Measurements from ENCODE around the gene SMOC2. TPM values are rescaled to one million over a fixed set of nuclear protein-coding genes. Genes with fewer than 3 reads are reported as not detected.

SMOC2 gene
- polyA plus RNA-seq, 1 donor (not counting 4 experiments of a cell fraction or from before 2014, with no cell fraction given), result 1.1 TPM

DNA sequence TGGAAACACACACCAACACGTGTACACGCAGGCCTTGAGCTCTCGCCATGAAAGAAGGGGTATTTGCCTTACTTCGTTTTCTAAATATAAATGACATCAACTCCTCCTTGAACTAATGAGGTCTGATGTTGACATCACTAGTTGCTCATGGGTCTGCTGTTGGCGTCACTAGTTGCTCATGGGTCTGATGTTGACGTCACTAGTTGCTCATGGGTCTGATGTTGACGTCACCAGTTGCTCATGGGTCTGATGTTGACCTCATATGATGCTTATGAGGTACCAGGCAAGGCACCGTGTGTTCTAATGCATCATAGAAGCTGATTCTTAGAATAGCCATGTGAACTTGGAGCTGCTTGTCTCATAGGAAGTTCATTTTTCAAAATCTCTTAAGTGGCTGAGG, 116.5 kb downstream of the SMOC2 start:
- FAIRE-seq, result no peak

DNA sequence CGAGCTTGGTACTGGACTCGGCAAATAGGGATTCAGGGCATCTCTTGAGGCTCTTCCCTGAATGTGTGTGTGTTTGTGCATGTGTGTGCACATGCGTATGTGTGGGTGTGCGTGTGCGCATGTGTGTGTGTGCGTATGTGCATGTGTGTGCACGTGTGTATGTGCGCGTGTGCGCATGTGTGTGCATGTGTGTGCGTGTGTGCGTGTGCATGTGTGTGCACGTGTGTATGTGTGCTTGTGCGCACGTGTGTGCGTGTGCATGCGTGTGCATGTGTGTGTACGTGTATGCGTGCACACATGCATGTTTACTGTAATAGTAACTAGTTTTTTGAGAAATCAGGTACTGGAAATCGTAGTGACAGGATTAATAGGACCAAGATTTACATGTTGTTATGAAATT, 117.7 kb downstream of the SMOC2 start:
- FAIRE-seq (no peak), DNase-seq (ENCODE audit: low read depth, low spot score) (no peak)
- Histone ChIP-seq H3K27ac (ENCODE audit: control insufficient read depth, insufficient read depth, low read length) (no peak overlapping the region), H3K4me2 (ENCODE audit: control insufficient read depth, extremely low read depth, insufficient read depth, low read depth, low read length) (no peak overlapping the region), H3K9ac (ENCODE audit: control insufficient read depth, extremely low read depth, insufficient read depth, low read length) (no peak overlapping the region), H3K4me1 (ENCODE audit: control insufficient read depth, extremely low read depth, insufficient read depth, low read length) (no peaks in the 10 kb centered on the region), H2AFZ (ENCODE audit: control insufficient read depth, low read length) (no peak overlapping the region), H3K4me3 (ENCODE audit: control insufficient read depth in 2 of 3, extremely low read depth in 1 of 3, insufficient read depth in 2 of 3, low read depth in 1 of 3, low read length in 3 of 3) (no peak overlapping the region), H4K20me1 (ENCODE audit: control insufficient read depth, extremely low read depth, insufficient read depth, low read length) (no peaks in the 10 kb centered on the region), H3K79me2 (ENCODE audit: control insufficient read depth, insufficient read depth, low read length) (no peaks in the 10 kb centered on the region), H3K27me3 (ENCODE audit: control insufficient read depth, extremely low read depth, insufficient read depth, low read length) (no peaks in the 10 kb centered on the region), H3K36me3 (ENCODE audit: control insufficient read depth in 2 of 2, extremely low read depth in 1 of 2, insufficient read depth in 2 of 2, low read length in 2 of 2) (no peaks in the 10 kb centered on the region), H3K9me1 (ENCODE audit: control insufficient read depth, extremely low read depth, insufficient read depth, low read length) (no peaks in the 10 kb centered on the region), H3K9me3 (ENCODE audit: control insufficient read depth, low read depth, low read length) (peaks cover 9% of the 10 kb centered on the region)
- dilution Hi-C loops (cut with MboI; ENCODE audit: extremely low pct_ligation_motif_present, low sequenced_read_pairs), result no loop called here
- no peak for TF ChIP-seq EZH2 (IDR thresholded peaks at IDR 0.05; ENCODE audit: low read length)
- no peak for TF ChIP-seq CTCF (optimal IDR thresholded peaks at IDR 0.05 in 1 of 3, IDR thresholded peaks at IDR 0.05 in 1 of 3, conservative IDR thresholded peaks at IDR 0.05 in 1 of 3; ENCODE audit: extremely low read depth in 1 of 3, insufficient read depth in 2 of 3, low read length in 3 of 3)

More for the DNA sequence above, 116.5 kb downstream of the SMOC2 start:
- H3K9me1 ChIP-seq (ENCODE audit: control insufficient read depth, extremely low read depth, insufficient read depth, low read length), result no peaks in the 10 kb centered on the region
- no peaks in the 10 kb centered on the region for H3K4me1 ChIP-seq (ENCODE audit: control insufficient read depth, extremely low read depth, insufficient read depth, low read length)
- H3K27me3 ChIP-seq (ENCODE audit: control insufficient read depth, extremely low read depth, insufficient read depth, low read length), result no peaks in the 10 kb centered on the region
- DNase-seq (ENCODE audit: low read depth, low spot score), result no peak
- H3K36me3 ChIP-seq (ENCODE audit: control insufficient read depth in 2 of 2, extremely low read depth in 1 of 2, insufficient read depth in 2 of 2, low read length in 2 of 2), result no peaks in the 10 kb centered on the region
- H3K4me2 ChIP-seq (ENCODE audit: control insufficient read depth, extremely low read depth, insufficient read depth, low read depth, low read length), result no peak overlapping the region
- no peak overlapping the region for H2AFZ ChIP-seq (ENCODE audit: control insufficient read depth, low read length)
- H3K27ac ChIP-seq (ENCODE audit: control insufficient read depth, insufficient read depth, low read length), result no peak overlapping the region
- H3K9ac ChIP-seq (ENCODE audit: control insufficient read depth, extremely low read depth, insufficient read depth, low read length), result no peak overlapping the region
- dilution Hi-C loops (cut with MboI; ENCODE audit: extremely low pct_ligation_motif_present, low sequenced_read_pairs), result no loop called here
- H4K20me1 ChIP-seq (ENCODE audit: control insufficient read depth, extremely low read depth, insufficient read depth, low read length), result no peaks in the 10 kb centered on the region
- H3K9me3 ChIP-seq (ENCODE audit: control insufficient read depth, low read depth, low read length), result peaks cover 6% of the 10 kb centered on the region
- no peaks in the 10 kb centered on the region for H3K79me2 ChIP-seq (ENCODE audit: control insufficient read depth, insufficient read depth, low read length)
- no peak overlapping the region for H3K4me3 ChIP-seq (ENCODE audit: control insufficient read depth in 2 of 3, extremely low read depth in 1 of 3, insufficient read depth in 2 of 3, low read depth in 1 of 3, low read length in 3 of 3)
- TF ChIP-seq EZH2 (IDR thresholded peaks at IDR 0.05; ENCODE audit: low read length) (no peak), CTCF (optimal IDR thresholded peaks at IDR 0.05 in 1 of 3, IDR thresholded peaks at IDR 0.05 in 1 of 3, conservative IDR thresholded peaks at IDR 0.05 in 1 of 3; ENCODE audit: extremely low read depth in 1 of 3, insufficient read depth in 2 of 3, low read length in 3 of 3) (no peak)
